ENCODE results near the gene HMCN1.

DNA sequence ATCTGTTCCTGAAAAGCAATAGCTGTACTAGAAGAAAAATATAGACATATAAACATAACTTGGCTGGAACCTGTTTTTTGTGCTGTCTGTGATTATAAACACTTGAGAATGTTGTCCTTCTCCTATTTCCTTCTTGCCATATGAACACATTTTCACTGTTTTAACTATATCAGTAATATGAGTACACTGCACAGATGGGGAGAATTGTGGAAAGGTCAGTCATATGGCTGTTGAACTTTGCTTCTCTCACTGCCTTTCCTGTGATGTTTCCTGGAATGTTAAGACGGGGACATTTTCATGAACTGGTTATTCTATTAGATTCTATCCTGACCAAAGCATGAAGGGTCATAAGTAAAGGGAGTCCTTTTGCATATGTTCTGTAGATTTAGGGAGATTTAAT is 24.9 kb downstream of the HMCN1 start:
- TF ChIP-seq POLR2A (IDR thresholded peaks at IDR 0.05): no peak
- TF ChIP-seq, protein P1, sequence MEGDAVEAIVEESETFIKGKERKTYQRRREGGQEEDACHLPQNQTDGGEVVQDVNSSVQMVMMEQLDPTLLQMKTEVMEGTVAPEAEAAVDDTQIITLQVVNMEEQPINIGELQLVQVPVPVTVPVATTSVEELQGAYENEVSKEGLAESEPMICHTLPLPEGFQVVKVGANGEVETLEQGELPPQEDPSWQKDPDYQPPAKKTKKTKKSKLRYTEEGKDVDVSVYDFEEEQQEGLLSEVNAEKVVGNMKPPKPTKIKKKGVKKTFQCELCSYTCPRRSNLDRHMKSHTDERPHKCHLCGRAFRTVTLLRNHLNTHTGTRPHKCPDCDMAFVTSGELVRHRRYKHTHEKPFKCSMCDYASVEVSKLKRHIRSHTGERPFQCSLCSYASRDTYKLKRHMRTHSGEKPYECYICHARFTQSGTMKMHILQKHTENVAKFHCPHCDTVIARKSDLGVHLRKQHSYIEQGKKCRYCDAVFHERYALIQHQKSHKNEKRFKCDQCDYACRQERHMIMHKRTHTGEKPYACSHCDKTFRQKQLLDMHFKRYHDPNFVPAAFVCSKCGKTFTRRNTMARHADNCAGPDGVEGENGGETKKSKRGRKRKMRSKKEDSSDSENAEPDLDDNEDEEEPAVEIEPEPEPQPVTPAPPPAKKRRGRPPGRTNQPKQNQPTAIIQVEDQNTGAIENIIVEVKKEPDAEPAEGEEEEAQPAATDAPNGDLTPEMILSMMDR (IDR thresholded peaks at IDR 0.05): no peak

Data from heart left ventricle (tissue), 13 donors.